SW 1271 (cell line): ENCODE data around the gene FZD10.

ENCODE experiments used
- DNase-seq, 2 experiments: peaks; one replicate each; lab custom pipeline; 2025; lab: John Stamatoyannopoulos, UW

Gene FZD10

GRCh38 chr12:130212384-130212989, 50.2 kb downstream of the FZD10 start:
- DNase-seq = no peak

- DNase-seq = no peak
Measured at GRCh38 chr12:130213249-130213648, 51.0 kb downstream of the FZD10 start.

- DNase-seq = no peak
Measured at GRCh38 chr12:130214686-130215395, 52.6 kb downstream of the FZD10 start.
